Smooth muscle cell (in vitro differentiated cells): Measurements from ENCODE around the gene ATG2A. TPM values are rescaled to one million over a fixed set of nuclear protein-coding genes. Genes with fewer than 3 reads are reported as not detected.

Experiments used
- DNase-seq: peaks from one replicate; lab custom pipeline; 2025; ENCODE audit not compliant: unreplicated experiment; lab: John Stamatoyannopoulos, UW
- H2AFZ ChIP-seq: fragments of 200-600 bp; sonication (generic); 2 replicates; pipeline ENCODE4 v1.6.0; 2016; ENCODE audit warnings: antibody characterized with exemption, low read depth, mild to moderate bottlenecking
- H3F3A ChIP-seq: fragments of 200-600 bp; sonication (generic); 2 replicates; pipeline ENCODE4 v1.6.0; 2017; ENCODE audit warnings: antibody characterized with exemption, low read depth
- H3K27ac ChIP-seq: fragments of 200-600 bp; sonication (generic); 2 replicates; pipeline ENCODE4 v1.5.1; 2016; ENCODE audit warnings: low read depth, mild to moderate bottlenecking
- H3K27me3 ChIP-seq: fragments of 200-600 bp; sonication (generic); 2 replicates; pipeline ENCODE4 v1.6.1; 2016; ENCODE audit warnings: low read depth, mild to moderate bottlenecking
- H3K36me3 ChIP-seq: fragments of 200-600 bp; sonication (generic); 2 replicates; pipeline ENCODE4 v1.5.1; 2016; ENCODE audit warnings: low read depth
- H3K4me1 ChIP-seq: fragments of 200-600 bp; sonication (generic); 2 replicates; pipeline ENCODE4 v1.5.1; 2016; ENCODE audit warnings: low read depth
- H3K4me2 ChIP-seq: fragments of 200-600 bp; sonication (generic); 2 replicates; pipeline ENCODE4 v1.6.0; 2016; ENCODE audit warnings: mild to moderate bottlenecking
- H3K4me3 ChIP-seq: fragments of 200-600 bp; sonication (generic); 2 replicates; pipeline ENCODE4 v1.5.1; 2016; ENCODE audit warnings: mild to moderate bottlenecking
- H3K79me2 ChIP-seq: fragments of 200-600 bp; sonication (generic); 2 replicates; pipeline ENCODE4 v1.6.0; 2016; ENCODE audit warnings: low read depth, mild to moderate bottlenecking
- H3K9ac ChIP-seq: fragments of 200-600 bp; sonication (generic); 2 replicates; pipeline ENCODE4 v1.6.0; 2016; ENCODE audit warnings: low read depth
- H3K9me3 ChIP-seq: fragments of 200-600 bp; sonication (generic); replicated peaks from 2 replicates; pipeline ENCODE4 v1.5.1; 2016; ENCODE audit warnings: low read depth
- H4K20me1 ChIP-seq: fragments of 200-600 bp; sonication (generic); 2 replicates; pipeline ENCODE4 v1.6.0; 2016; ENCODE audit warnings: low read depth
- WGBS: methylation state at CpG from one replicate; pipeline ENCODE4 v1.1.7; 2016; ENCODE audit warnings: low lambda C conversion rate; 5-methylcytosine and 5-hydroxymethylcytosine counted together
- polyA plus RNA-seq: library from polyadenylated mRNA; unstranded; fragments of >200 nt; fragmentation: Nextera tagmentation; extraction: Ambion mirVana; gene quantifications from 2 replicates; pipeline ENCODE4 v1.2.1, GENCODE V29; 2016
- total RNA-seq: library from RNA; depleted of rRNA; stranded (reverse); fragments of >200 nt; gene quantifications from 2 replicates; pipeline ENCODE4 v1.2.3, GENCODE V29; 2014
- TF ChIP-seq, protein P1 (sequence below): fragments of 200-600 bp; sonication (generic); IDR thresholded peaks from 2 replicates; pipeline ENCODE4 v1.5.1; 2017; ENCODE audit warnings: borderline replicate concordance, mild to moderate bottlenecking, antibody characterized with exemption; ENCODE audit not compliant: insufficient read depth, poor library complexity, severe bottlenecking

Gene ATG2A
- total and polyA plus RNA-seq, 2 experiments from 2014 or later, result 4.9 to 6.2 TPM

DNA sequence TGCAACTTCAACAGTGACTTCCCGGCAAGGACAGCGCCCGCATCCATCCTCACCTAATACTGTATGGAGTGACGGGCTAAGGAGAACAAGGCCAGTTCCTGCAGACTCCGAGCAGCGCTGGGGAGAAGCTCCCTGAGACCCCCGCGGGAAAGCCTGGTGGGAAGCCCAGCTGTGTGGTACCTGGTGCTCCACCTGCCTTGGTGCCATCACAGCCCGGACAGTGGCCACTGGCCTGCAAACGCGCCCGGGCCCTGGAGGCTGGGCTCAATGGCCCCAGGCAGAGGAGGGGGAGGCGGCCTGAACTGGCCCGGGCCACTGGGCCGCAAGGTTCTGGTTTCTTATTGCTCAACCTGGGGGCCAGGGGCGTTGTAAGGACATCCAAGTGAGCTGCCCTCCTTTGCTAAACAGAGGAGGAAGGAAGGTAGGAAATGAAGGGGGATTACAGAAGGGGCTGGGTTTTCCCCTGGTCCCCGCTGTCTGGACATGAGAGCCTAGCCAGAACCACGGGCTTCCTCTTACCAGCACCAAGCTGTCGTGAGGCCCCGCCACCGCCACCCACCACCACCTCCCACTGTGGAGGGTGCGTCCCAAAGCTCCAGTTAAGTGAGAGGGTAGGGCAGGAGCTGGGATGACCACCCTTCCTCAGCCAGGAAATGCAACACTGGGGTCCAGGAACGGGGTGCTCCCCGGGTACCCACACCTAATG lies 64.1 kb downstream of the ATG2A start:
- no peaks in the 10 kb centered on the region for H3K4me1 ChIP-seq

DNA sequence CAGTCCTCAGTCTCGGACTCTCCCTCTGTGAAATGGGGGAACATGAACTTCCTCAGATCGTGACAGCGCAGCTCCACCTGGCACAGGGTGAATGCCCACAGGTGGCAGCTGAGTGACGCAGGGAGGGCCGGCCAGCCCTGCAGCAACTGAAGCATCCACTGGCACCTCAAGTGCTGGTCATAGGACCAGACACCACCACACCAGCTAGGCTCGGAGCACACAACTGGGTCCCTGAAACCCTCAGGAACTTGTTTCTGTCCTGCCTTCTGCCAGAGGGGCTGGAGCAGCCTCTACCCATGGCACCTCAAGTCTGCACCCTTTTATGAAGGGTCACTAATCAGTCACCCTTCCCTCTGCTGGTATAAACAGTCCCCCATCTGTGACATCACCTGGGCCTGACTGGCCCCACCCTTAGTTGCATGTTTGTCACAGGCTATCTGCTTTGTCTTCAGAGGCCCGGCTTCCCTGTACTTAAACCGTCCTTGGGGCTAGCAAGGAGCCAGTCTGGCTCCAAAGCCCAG lies 65.1 kb downstream of the ATG2A start:
- Histone ChIP-seq H3K27me3 (no peaks in the 10 kb centered on the region), H3K27ac (no peak overlapping the region), H2AFZ (no peak overlapping the region), H3K36me3 (no peaks in the 10 kb centered on the region), H3F3A (peaks cover 14% of the 10 kb centered on the region), H3K4me3 (no peak overlapping the region), H3K9ac (no peak overlapping the region), H3K4me2 (no peak overlapping the region), H3K9me3 (no peaks in the 10 kb centered on the region), H3K4me1 (no peaks in the 10 kb centered on the region), H4K20me1 (peaks cover 18% of the 10 kb centered on the region), H3K79me2 (no peaks in the 10 kb centered on the region)
- DNase-seq, result no peak
- WGBS, result 93% methylated on average over 8 of the region's 8 CpGs
- TF ChIP-seq, protein P1, sequence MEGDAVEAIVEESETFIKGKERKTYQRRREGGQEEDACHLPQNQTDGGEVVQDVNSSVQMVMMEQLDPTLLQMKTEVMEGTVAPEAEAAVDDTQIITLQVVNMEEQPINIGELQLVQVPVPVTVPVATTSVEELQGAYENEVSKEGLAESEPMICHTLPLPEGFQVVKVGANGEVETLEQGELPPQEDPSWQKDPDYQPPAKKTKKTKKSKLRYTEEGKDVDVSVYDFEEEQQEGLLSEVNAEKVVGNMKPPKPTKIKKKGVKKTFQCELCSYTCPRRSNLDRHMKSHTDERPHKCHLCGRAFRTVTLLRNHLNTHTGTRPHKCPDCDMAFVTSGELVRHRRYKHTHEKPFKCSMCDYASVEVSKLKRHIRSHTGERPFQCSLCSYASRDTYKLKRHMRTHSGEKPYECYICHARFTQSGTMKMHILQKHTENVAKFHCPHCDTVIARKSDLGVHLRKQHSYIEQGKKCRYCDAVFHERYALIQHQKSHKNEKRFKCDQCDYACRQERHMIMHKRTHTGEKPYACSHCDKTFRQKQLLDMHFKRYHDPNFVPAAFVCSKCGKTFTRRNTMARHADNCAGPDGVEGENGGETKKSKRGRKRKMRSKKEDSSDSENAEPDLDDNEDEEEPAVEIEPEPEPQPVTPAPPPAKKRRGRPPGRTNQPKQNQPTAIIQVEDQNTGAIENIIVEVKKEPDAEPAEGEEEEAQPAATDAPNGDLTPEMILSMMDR, result no peak

More for the DNA sequence above, 64.1 kb downstream of the ATG2A start:
- H3K27ac ChIP-seq, result peak overlapping the region; percentile 2
- no peak overlapping the region for H3K9ac ChIP-seq
- H3F3A ChIP-seq, result peaks cover 16% of the 10 kb centered on the region
- WGBS, result 82% methylated on average over 24 of the region's 24 CpGs
- TF ChIP-seq, protein P1, result no peak
- H3K9me3 ChIP-seq, result no peaks in the 10 kb centered on the region
- H3K4me3 ChIP-seq, result no peak overlapping the region
- H4K20me1 ChIP-seq, result peaks cover 18% of the 10 kb centered on the region
- H2AFZ ChIP-seq, result no peak overlapping the region
- no peaks in the 10 kb centered on the region for H3K36me3 ChIP-seq
- H3K27me3 ChIP-seq, result no peaks in the 10 kb centered on the region
- no peak for DNase-seq
- peaks cover 5% of the 10 kb centered on the region for H3K79me2 ChIP-seq
- no peak overlapping the region for H3K4me2 ChIP-seq

DNA sequence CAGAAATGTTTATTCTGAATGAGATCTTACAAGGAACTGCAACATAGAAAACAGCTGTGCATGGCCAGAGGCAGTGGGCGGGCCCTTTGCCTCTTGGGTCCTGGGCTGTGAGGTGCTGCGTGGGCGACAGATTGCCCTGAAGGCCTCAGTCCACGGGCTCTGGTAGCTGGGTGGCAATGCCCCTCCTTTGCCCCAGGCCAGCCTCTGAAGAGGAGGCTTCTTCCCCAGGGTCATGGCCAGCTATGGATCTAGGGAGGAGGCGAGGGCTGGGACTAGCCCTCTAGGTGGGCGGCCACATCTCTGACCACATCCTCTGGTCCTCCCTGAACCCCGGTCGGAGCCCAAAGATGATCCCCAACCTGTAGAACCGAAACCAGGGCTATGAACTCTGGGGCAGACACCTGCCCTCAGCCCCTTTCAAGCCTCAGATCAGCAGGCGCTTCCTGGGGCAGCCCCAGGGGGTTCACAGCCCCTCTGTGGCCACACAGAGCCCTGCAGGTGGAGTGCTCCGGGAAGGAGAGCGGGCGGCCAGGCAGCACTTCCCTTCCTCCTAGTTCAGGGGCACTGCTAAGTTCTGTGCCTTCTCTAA lies 65.9 kb downstream of the ATG2A start:
- Histone ChIP-seq H3K27me3 (no peaks in the 10 kb centered on the region), H3K4me2 (no peak overlapping the region), H3F3A (peaks cover 18% of the 10 kb centered on the region), H3K4me1 (no peaks in the 10 kb centered on the region), H4K20me1 (peaks cover 14% of the 10 kb centered on the region), H2AFZ (no peak overlapping the region), H3K9me3 (no peaks in the 10 kb centered on the region), H3K4me3 (no peak overlapping the region), H3K36me3 (no peaks in the 10 kb centered on the region), H3K9ac (no peak overlapping the region), H3K27ac (peak overlapping the region; percentile 23), H3K79me2 (no peaks in the 10 kb centered on the region)
- TF ChIP-seq, protein P1, result no peak
- WGBS, result 71% methylated on average over 13 of the region's 13 CpGs
- DNase-seq, result no peak
